Transverse colon (tissue), 4 donors: ENCODE measurements around the gene ZC3H14.

Source experiments
- CTCF ChIP-seq, 5 experiments: fragments of 200-600 bp in 3 of 5; fragments of 450-650 bp in 2 of 5; sonication (generic) in 3 of 5; IDR thresholded peaks; 1 replicate in 2 of 5; 2 replicates in 3 of 5; pipeline ENCODE4 v1.5.1; 2016 to 2017; ENCODE audit warnings: antibody characterized with exemption in 5 of 5, inconsistent platforms in 3 of 5, mild to moderate bottlenecking in 2 of 5, moderate library complexity in 1 of 5
- POLR2A ChIP-seq: fragments of 450-650 bp; IDR thresholded peaks from one replicate; pipeline ENCODE4 v1.6.1; 2016; ENCODE audit warnings: antibody characterized with exemption, mild to moderate bottlenecking, moderate library complexity
- POLR2AphosphoS5 ChIP-seq, 3 donors: sonication (generic); formaldehyde crosslinking; IDR thresholded peaks; one replicate each; pipeline ENCODE4 v1.6.1; 2016; ENCODE audit warnings: antibody characterized with exemption in 3 of 3

GRCh38 chr14:88518592-88519512, 44.0 kb upstream of the ZC3H14 start:
- TF ChIP-seq CTCF (IDR thresholded peaks at IDR 0.05) (no peak), POLR2A (no peak), POLR2AphosphoS5 (IDR thresholded peaks at IDR 0.05) (no peak)
